HEK293 (cell line): ENCODE data around the gene AOC3.

Experiments used
- CTCF ChIA-PET: fragments of 350-600 bp; formaldehyde crosslinking; extraction: SDS; loops from one replicate; lab custom pipeline; 2021; ENCODE audit warnings: antibody characterized with exemption; lab: Yijun Ruan, JAX
- POLR2A ChIA-PET: fragments of 300-600 bp; formaldehyde crosslinking; extraction: SDS; loops from one replicate; lab custom pipeline; 2020; ENCODE audit warnings: antibody characterized with exemption, inconsistent platforms; lab: Yijun Ruan, JAX
- H3K27ac ChIP-seq: fragments of 200-500 bp; sonication (Bioruptor generic); 2 replicates; pipeline ENCODE4 v1.5.1; 2014; ENCODE audit warnings: low read depth, low read length, control low read depth, inconsistent platforms; ENCODE audit errors: extremely low read depth
- H3K36me3 ChIP-seq, 2 experiments: fragments of 200-500 bp in 1 of 2; sonication (Bioruptor generic) in 1 of 2; 1 replicate in 1 of 2; 2 replicates in 1 of 2; pipeline ENCODE4 v1.5.1; 2014 to 2017; ENCODE audit warnings: inconsistent platforms in 2 of 2, low read length in 2 of 2; ENCODE audit not compliant: control insufficient read depth in 2 of 2, insufficient read depth in 1 of 2
- H3K4me1 ChIP-seq: fragments of 200-500 bp; sonication (Bioruptor generic); 2 replicates; pipeline ENCODE4 v1.5.1; 2014; ENCODE audit warnings: mild to moderate bottlenecking, low read length, inconsistent platforms; ENCODE audit not compliant: control insufficient read depth, insufficient read depth
- H3K4me3 ChIP-seq: 2 replicates; pipeline ENCODE4 v1.5.1; 2011; ENCODE audit warnings: low read depth, mild to moderate bottlenecking, control low read depth, low read length, moderate library complexity
- H3K9me3 ChIP-seq: fragments of 200-500 bp; sonication (Bioruptor generic); 2 replicates; pipeline ENCODE4 v1.5.1; 2014; ENCODE audit warnings: low read depth, low read length, inconsistent platforms; ENCODE audit not compliant: control insufficient read depth, insufficient read depth
- ELK4 ChIP-seq: IDR thresholded peaks from 2 replicates; pipeline ENCODE4 v1.6.1; 2011; ENCODE audit warnings: mild to moderate bottlenecking, low read depth, low read length, borderline replicate concordance
- KLF10 ChIP-seq: fragments of 450-650 bp; IDR thresholded peaks from 2 replicates; pipeline ENCODE4 v1.5.1; 2018; ENCODE audit warnings: missing biosample characterization, mild to moderate bottlenecking, missing genetic modification characterization
- KLF8 ChIP-seq: fragments of 450-650 bp; formaldehyde crosslinking; IDR thresholded peaks from 2 replicates; pipeline ENCODE4 v1.5.1; 2016; ENCODE audit warnings: missing biosample characterization, missing genetic modification characterization
- RBAK ChIP-seq: fragments of 450-650 bp; formaldehyde crosslinking; IDR thresholded peaks from 2 replicates; pipeline ENCODE4 v1.5.1; 2016; ENCODE audit warnings: missing biosample characterization, missing genetic modification characterization
- REST ChIP-seq: fragments of 450-650 bp; formaldehyde crosslinking; IDR thresholded peaks from 2 replicates; pipeline ENCODE4 v1.5.1; 2016; ENCODE audit warnings: missing biosample characterization, missing genetic modification characterization
- ZFP37 ChIP-seq: fragments of 450-650 bp; formaldehyde crosslinking; IDR thresholded peaks from 2 replicates; pipeline ENCODE4 v1.5.1; 2016; ENCODE audit warnings: missing biosample characterization, missing genetic modification characterization
- ZNF175 ChIP-seq: fragments of 450-650 bp; formaldehyde crosslinking; IDR thresholded peaks from 2 replicates; pipeline ENCODE4 v1.5.1; 2016; ENCODE audit warnings: missing biosample characterization, missing genetic modification characterization
- ZNF223 ChIP-seq: fragments of 450-650 bp; formaldehyde crosslinking; IDR thresholded peaks from 2 replicates; pipeline ENCODE4 v1.5.1; 2016; ENCODE audit warnings: missing biosample characterization, missing genetic modification characterization
- ZNF239 ChIP-seq: fragments of 450-650 bp; formaldehyde crosslinking; IDR thresholded peaks from 2 replicates; pipeline ENCODE4 v1.5.1; 2016; ENCODE audit warnings: missing biosample characterization, missing genetic modification characterization
- ZNF37A ChIP-seq: fragments of 450-650 bp; IDR thresholded peaks from 2 replicates; pipeline ENCODE4 v1.5.1; 2018; ENCODE audit warnings: missing biosample characterization, missing genetic modification characterization
- ZNF433 ChIP-seq: fragments of 450-650 bp; formaldehyde crosslinking; IDR thresholded peaks from 2 replicates; pipeline ENCODE4 v1.5.1; 2016; ENCODE audit warnings: missing biosample characterization, missing genetic modification characterization, low read depth
- ZNF514 ChIP-seq: fragments of 450-650 bp; formaldehyde crosslinking; IDR thresholded peaks from 2 replicates; pipeline ENCODE4 v1.5.1; 2016; ENCODE audit warnings: missing biosample characterization, missing genetic modification characterization
- ZNF544 ChIP-seq: fragments of 450-650 bp; formaldehyde crosslinking; IDR thresholded peaks from 2 replicates; pipeline ENCODE4 v1.5.0; 2017; ENCODE audit warnings: missing biosample characterization, missing genetic modification characterization
- ZNF558 ChIP-seq: fragments of 450-650 bp; formaldehyde crosslinking; IDR thresholded peaks from 2 replicates; pipeline ENCODE4 v1.5.1; 2016; ENCODE audit warnings: missing biosample characterization, missing genetic modification characterization
- ZNF561 ChIP-seq: fragments of 450-650 bp; IDR thresholded peaks from 2 replicates; pipeline ENCODE4 v1.5.1; 2018; ENCODE audit warnings: missing biosample characterization, missing genetic modification characterization, borderline replicate concordance
- ZNF596 ChIP-seq: fragments of 450-650 bp; IDR thresholded peaks from 2 replicates; pipeline ENCODE4 v1.5.0; 2018; ENCODE audit warnings: missing biosample characterization, mild to moderate bottlenecking, missing genetic modification characterization, moderate library complexity
- ZNF626 ChIP-seq: fragments of 450-650 bp; sonication (Bioruptor Pico); formaldehyde crosslinking; IDR thresholded peaks from 2 replicates; pipeline ENCODE4 v1.5.1; 2018; ENCODE audit warnings: missing biosample characterization, missing genetic modification characterization, inconsistent platforms
- ZNF785 ChIP-seq: fragments of 450-650 bp; formaldehyde crosslinking; IDR thresholded peaks from 2 replicates; pipeline ENCODE4 v1.5.1; 2016; ENCODE audit warnings: missing biosample characterization, missing genetic modification characterization
- ZNF791 ChIP-seq: fragments of 450-650 bp; formaldehyde crosslinking; IDR thresholded peaks from 2 replicates; pipeline ENCODE4 v1.5.1; 2016; ENCODE audit warnings: missing biosample characterization, missing genetic modification characterization
- ZSCAN23 ChIP-seq: fragments of 450-650 bp; formaldehyde crosslinking; IDR thresholded peaks from 2 replicates; pipeline ENCODE4 v1.5.1; 2016; ENCODE audit warnings: missing biosample characterization, missing genetic modification characterization
- TF ChIP-seq, protein P1 (sequence below): fragments of 450-650 bp; formaldehyde crosslinking; IDR thresholded peaks from 2 replicates; pipeline ENCODE4 v1.5.1; 2016; ENCODE audit warnings: missing biosample characterization, missing genetic modification characterization
- TF ChIP-seq, protein P2 (sequence below): fragments of 450-650 bp; formaldehyde crosslinking; IDR thresholded peaks from 2 replicates; pipeline ENCODE4 v1.5.1; 2016; ENCODE audit warnings: missing biosample characterization, missing genetic modification characterization

AOC3 gene

DNA sequence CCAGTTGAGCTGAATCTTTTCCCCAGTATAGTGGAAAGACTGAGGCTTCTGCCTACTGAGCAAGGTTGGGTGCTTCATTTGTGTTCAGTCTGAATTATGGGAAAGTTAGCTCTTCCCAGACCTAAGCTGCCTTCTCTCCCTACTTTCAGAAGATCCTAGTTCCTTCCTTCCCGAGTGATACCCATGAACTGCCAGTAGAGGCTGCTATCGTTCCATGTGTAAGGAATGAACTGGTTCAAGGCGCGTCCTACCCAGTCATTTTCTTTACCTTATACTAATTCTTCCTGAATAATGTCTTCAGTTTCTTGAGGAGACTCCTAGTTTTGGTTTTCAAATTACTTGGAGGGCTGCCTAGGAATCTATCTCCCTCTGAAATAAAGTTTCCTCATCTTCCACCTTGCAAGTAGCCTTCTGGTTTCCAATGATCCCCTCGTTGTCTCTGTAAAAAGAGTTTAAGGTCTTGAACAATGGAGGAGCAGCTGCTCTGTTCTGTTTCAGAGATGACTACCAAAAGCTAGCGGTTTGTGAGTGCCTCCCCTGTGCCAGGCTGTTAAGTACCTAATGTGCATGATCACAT is 7.6 kb upstream of the AOC3 start (continued):
- TF ChIP-seq ZNF544 (no peak), ZNF239 (tag by site-specific recombination) (no peak), ZNF561 (no peak), RBAK (no peak), ZNF37A (tag by site-specific recombination) (no peak), ZFP37 (no peak), REST (no peak), ZNF791 (tag by site-specific recombination) (no peak), ZNF626 (no peak), ZNF223 (tag by site-specific recombination) (no peak)
- TF ChIP-seq, protein P1, sequence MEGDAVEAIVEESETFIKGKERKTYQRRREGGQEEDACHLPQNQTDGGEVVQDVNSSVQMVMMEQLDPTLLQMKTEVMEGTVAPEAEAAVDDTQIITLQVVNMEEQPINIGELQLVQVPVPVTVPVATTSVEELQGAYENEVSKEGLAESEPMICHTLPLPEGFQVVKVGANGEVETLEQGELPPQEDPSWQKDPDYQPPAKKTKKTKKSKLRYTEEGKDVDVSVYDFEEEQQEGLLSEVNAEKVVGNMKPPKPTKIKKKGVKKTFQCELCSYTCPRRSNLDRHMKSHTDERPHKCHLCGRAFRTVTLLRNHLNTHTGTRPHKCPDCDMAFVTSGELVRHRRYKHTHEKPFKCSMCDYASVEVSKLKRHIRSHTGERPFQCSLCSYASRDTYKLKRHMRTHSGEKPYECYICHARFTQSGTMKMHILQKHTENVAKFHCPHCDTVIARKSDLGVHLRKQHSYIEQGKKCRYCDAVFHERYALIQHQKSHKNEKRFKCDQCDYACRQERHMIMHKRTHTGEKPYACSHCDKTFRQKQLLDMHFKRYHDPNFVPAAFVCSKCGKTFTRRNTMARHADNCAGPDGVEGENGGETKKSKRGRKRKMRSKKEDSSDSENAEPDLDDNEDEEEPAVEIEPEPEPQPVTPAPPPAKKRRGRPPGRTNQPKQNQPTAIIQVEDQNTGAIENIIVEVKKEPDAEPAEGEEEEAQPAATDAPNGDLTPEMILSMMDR, result peak; percentile 89
- TF ChIP-seq, protein P2, sequence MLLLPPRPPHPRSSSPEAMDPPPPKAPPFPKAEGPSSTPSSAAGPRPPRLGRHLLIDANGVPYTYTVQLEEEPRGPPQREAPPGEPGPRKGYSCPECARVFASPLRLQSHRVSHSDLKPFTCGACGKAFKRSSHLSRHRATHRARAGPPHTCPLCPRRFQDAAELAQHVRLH (tag by site-specific recombination), result no peak

- no peak within 1 kb of the TSS for H3K4me3 ChIP-seq
- POLR2A ChIA-PET, result interaction anchor here (1.4 to 4.7 kb wide), 4 partner anchors 11 to 471 kb away, joined by 3 to 25 read pairs (median 10); partner anchors contain the start of genes PSME3 and RPL27
- peaks cover 25 to 66% of the 10 kb centered on the region in 2 experiments for H3K36me3 ChIP-seq
- no peaks in the 10 kb centered on the region for H3K4me1 ChIP-seq
- H3K9me3 ChIP-seq, result no peaks in the 10 kb centered on the region
- CTCF ChIA-PET, result interaction anchor here (0.6 to 5.4 kb wide), 18 partner anchors 10 to 371 kb away, joined by 3 to 81 read pairs (median 4); partner anchors contain the start of genes IFI35, PSME3 and RPL27
- H3K27ac ChIP-seq, result no peak within 1 kb of the TSS
- TF ChIP-seq ELK4 (no peak), ZNF558 (no peak), ZNF785 (no peak)
- TF ChIP-seq, all 188 proteins: peak for 0
Measured at GRCh38 chr17:42844271-42844670, 6.7 kb upstream of the AOC3 start, which contains the start of gene AOC2. Gene AOC2 (plus strand): TSS chr17:42844580. CDS start chr17:42844627, 47 bp downstream.

DNA sequence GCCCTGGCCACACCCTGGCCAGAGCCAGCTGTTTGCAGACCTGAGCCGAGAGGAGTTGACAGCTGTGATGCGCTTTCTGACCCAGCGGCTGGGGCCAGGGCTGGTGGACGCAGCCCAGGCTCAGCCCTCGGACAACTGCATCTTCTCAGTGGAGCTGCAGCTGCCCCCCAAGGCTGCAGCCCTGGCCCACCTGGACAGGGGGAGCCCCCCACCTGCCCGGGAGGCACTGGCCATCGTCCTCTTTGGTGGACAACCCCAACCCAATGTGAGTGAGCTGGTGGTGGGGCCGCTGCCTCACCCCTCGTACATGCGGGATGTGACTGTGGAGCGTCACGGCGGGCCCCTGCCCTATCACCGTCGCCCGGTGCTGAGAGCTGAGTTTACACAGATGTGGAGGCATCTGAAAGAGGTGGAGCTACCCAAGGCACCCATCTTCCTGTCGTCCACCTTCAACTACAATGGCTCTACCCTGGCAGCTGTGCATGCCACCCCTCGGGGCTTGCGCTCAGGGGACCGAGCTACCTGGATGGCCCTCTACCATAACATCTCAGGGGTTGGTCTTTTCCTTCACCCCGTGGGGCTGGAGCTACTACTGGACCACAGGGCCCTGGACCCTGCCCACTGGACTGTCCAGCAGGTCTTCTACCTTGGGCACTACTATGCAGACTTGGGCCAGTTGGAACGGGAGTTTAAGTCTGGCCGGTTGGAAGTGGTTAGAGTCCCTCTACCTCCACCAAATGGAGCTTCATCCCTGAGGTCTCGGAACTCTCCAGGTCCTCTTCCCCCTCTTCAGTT is 6.0 kb upstream of the AOC3 start:
- no peak for TF ChIP-seq ZNF175 (tag by site-specific recombination)
- TF ChIP-seq REST, result no peak
- TF ChIP-seq ZNF514 (tag by site-specific recombination), result no peak
- TF ChIP-seq ZSCAN23 (tag by site-specific recombination), result no peak
- TF ChIP-seq ZNF596 (tag by site-specific recombination), result no peak
- no peak for TF ChIP-seq KLF10 (tag by site-specific recombination)
- TF ChIP-seq KLF8 (tag by site-specific recombination), result no peak
- TF ChIP-seq ZNF433 (tag by site-specific recombination), result no peak
- CTCF ChIA-PET, result interaction anchor here (0.5 to 5.4 kb wide), 10 partner anchors 11 to 829 kb away, joined by 3 to 81 read pairs (median 4); partner anchors contain the start of gene RPL27
- no peaks in the 10 kb centered on the region for H3K4me1 ChIP-seq
- no peaks in the 10 kb centered on the region for H3K9me3 ChIP-seq
- H3K27ac ChIP-seq, result no peak overlapping the region
- peaks cover 18 to 60% of the 10 kb centered on the region in 2 experiments for H3K36me3 ChIP-seq
- POLR2A ChIA-PET, result interaction anchor here (0.6 to 4.7 kb wide), 7 partner anchors 11 to 303 kb away, joined by 3 to 25 read pairs (median 5); partner anchors contain the start of genes BECN1, PSME3 and RPL27
- no peak overlapping the region for H3K4me3 ChIP-seq
